GM21737 (cell line): Measurements from ENCODE around the gene ADAMTS12.

Source experiments
- ATAC-seq: cut with Tn5 transposase; IDR thresholded peaks from one replicate; pipeline ENCODE4 v1.9.1; 2021; ENCODE audit warnings: mild to moderate bottlenecking, moderate library complexity; ENCODE audit not compliant: unreplicated experiment

ADAMTS12 gene

DNA sequence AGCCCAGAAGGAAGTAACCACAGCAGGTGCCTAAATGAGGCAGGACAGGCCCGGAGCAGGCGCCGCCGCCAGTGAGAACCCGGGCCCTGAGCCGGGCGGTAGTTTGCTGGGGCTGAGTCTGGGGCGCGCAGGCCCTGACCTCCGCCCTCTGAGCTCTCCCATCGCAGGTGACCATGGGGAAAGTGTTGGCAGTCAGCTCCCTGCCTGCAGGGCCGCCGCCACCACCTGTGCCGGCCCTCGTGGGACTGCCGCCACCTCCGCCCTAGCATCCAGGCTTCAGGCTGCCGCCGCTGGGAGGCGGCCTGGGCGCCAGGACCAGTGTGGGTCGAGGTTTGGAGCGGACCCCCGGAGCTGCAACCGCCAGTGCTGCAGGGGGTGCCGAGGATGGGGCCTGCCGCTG lies 389.9 kb downstream of the ADAMTS12 start:
- ATAC-seq: no peak

DNA sequence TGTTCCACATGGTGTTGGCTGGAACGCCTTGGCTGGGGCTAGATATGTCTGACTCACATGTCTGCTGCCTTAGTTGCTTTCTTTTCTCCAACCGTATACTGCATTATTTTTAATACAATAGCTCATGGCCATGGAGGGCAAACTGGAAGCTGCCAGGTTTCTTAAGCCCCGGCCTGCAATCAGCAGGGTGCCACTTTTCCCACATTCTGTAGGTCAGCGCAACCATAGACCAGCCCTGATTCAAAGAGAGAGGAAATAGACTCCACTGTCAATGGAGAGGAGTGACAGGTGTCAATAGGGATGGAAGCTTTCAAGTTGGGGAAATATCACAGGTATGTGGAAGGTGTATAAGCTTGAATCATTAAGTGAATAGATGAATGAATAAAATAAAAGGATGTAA lies 390.5 kb downstream of the ADAMTS12 start:
- ATAC-seq: no peak

DNA sequence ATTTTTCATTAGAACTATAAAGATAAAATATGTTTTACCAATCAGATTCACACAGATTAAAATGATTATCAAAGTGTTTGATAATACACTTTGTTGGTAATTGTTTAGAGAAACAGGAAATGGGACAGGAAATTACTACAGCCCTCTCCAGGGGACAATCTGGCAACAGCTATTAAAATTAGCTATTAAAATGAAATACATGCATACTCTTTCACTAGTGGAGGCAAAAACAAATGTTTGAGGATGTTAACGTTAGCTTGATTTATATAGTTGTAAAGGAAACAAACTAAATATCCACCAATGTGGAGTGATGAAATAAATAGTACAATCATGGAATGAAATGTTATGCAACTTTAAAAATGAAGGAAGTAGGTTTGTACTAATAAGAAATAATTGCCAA lies 397.3 kb downstream of the ADAMTS12 start:
- ATAC-seq: no peak

DNA sequence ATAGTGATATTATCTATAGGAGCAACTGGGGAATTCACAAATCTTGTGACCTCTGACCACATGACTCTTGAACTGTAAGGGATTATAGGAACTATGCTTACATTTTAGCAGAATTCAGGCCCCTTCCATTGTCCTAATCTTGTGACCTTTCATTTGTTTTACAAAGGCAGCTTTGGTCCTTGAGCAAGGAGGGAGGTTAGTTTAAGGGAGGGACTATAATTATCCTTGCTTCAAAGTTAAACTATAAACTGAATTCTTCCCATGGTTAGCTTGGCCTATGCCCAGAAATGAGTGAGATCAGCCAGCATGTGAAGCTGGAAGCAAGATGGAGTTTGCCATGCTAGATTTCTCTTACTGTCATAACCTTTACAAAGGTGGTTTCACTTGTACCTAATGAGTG lies 399.8 kb downstream of the ADAMTS12 start:
- ATAC-seq: no peak

DNA sequence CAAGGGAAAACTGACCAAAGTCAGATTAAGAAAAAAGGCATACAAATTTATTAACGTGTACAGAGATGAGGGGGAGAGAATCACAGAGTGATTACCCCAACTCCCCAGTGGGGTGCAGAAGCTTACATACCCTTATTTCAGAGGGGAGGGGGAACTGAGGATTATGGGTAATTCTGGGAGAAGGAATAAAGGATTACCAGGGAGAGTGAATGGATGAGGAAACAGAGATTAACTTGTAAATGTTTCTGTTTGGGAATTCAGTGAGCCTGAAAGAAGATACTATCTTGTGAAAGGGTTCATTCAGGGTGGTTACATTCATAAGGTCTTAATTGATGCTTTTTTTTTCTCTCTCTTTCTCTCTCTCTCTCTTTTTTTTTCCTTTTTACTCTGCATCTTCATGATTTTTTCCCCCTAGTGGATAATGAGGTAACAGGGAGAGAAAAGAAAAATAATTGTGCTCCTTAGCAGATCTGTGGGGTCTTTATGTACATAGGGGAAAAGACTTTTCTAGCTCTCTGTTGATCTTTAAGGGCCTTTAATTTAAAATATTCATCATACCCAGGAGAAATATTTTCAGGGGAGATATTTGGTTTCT lies 401.6 kb downstream of the ADAMTS12 start:
- no peak for ATAC-seq

DNA sequence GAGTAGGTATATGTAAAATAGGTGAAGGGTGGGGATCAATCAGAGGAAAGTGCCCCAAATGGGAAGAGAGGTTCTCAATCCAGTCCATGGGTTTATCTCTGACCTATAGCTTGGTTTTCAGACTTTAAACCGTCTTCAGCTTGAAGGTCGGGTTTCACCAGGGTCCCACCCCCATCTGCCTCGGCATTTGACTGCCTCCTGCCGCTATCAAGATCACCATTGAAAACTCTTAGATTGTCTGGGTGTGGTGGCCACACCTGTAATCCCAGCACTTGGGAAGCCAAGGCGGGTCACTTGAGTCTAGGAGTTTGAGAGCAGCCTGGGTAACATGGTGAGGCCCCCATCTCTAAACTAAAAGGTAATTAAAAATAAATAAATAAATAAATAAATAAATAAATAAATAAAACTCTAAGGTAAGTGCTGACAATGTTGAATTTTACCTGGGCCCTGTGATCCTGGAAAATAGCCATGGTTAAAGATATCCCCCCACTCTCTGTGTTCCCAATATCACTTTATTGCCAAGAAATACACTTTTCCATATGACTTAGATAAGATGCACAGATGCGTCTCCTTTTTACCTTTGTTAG lies 402.2 kb downstream of the ADAMTS12 start:
- ATAC-seq: no peak

DNA sequence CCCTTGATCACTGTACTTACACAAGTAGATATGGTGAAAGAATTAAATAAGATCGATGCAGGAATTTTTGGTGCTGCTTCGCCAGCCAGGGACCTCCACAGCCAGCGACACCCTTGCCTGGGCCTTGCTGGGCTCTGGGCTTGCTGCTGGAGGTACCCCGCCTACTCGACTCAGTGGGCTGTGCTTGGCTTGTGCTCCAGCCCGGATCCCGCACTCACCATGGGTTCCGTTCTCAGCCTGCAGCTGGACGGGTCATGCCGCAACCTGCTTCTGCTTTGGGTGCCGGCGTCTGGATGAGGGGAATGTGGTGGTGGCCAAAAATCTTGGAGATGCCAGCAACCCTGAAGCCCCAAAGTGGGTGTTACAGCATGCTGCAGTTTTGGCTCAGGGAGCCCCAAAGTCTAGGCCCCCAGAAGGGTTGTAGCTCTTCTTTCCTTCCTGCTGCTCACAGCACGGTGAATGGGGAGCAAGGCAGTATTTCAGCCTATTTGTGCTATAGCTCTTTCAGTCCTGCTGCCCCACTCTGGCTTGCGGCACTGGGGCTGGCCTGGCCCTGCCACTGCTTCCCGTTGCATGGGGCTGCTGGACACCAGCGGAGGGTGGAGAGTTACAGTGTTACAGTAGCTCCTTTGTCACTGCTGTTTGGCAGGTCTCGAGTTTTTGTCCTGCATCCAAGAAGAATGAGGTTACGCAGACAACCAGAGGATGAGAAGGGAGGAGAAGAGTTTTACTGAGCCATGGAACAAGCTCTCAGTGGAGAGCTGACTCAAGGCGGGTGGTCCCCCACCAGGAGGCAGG lies 403.0 kb downstream of the ADAMTS12 start:
- ATAC-seq: no peak

DNA sequence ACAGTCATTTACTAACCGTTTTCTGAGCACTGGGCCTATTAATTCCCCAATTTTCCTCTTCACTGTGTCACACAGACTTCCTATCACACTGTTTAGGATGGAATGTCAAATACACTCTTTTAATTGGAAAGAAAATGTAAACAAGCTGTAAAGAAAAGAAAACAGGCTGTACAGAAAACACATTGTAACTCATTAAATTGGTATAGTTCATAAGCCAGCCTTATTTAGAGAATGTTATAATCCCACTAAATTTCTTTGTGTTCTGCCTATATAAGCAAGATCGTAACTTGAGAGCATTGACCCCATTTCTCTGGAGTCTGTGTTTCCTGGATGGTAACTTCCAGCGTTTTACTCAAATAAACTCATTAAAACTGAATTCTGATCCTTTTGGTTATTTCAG lies 404.6 kb downstream of the ADAMTS12 start:
- no peak for ATAC-seq

DNA sequence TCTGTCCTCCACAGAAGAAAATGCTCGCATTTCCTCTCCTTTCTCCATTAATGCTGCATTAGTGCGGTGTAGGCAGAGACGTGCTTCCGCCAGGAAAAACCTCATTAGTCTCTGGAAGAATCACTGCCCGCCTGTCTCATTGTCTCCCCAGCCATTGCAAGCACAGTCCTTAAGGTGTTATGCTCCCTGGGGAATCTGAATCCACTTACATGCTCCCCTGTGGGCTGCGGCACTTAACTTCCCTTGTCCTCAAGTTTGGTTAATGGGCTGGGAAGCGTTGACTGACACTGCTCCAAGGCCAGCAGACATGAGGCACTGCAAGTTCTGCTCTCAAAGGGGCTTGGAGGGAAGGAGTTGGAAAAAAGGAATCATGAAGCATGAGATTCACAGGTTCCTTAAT lies 409.5 kb downstream of the ADAMTS12 start:
- ATAC-seq: no peak

DNA sequence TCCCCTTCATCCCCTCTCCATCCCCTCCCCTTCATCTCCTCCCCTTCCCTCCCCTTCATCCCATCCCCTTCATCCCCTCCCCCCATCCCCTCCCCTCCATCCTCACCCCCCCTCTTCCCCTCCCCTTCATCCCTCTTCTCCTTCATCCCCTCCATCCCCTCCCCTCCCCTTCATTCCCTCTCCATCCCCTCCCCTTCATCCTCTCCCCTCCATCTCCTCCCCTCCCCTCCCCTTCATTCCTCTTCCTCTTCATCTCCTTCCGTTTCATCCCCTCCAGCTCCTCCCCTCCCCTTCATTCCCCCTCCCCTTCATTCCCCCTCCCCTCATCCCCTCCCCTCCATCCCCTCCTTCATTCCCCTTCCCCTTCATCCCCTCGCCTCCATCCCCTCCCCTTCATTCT lies 410.9 kb downstream of the ADAMTS12 start:
- no peak for ATAC-seq

DNA sequence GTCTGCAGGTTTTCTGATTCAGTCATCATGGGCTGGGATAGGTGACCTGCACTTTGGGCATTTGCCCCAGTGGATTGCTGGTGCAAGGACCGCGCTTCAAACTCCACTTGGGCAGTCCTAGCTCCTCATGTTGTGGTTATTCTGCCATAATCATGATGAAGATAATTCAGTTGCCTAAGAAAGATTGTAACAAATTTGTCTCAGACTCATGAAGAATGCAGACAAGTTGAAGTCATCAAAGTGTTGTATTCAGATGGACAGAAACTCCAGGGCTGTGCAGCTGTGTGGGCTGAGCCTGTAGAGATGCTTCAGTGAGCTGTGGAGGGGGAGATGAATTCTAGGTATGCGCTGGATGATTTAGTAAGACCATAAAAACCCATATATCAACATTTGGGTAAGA lies 412.5 kb downstream of the ADAMTS12 start:
- no peak for ATAC-seq

DNA sequence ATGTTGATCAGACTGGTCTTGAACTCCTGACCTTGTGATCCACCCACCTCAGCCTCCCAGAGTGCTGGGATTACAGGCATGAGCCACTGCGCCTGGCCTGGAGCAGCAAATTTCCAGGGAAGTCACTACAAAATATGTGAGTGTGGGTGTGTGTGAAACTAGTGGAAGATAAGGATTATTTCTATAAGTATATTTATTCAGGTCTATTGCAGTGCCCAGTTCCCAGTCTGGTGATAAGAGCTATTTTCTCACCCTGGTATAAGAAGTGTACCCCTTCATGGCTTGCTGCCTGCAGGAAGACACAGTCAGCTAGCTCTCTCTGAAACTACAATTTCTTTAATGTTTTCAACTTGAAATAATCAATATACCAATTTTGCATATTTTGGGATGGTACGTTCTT lies 414.0 kb downstream of the ADAMTS12 start:
- no peak for ATAC-seq

DNA sequence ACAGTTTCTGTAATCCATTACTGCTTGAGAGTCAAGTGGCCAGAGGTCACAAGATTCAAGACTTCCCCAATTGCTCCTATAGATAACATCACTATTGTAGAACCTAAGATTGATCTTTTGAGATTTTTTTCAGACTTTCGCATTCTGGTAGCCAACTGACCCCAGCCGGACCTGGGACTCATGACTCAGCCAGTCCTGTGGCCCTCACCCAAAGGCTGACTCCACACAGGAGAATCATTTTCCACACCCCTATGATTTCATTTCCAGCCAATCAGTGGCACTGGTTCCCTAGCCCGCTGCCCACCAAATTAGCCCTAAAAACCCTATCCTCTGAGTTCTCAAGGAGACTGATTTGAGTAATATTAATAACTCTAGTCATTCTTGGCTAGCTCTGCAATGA lies 414.8 kb downstream of the ADAMTS12 start:
- no peak for ATAC-seq

DNA sequence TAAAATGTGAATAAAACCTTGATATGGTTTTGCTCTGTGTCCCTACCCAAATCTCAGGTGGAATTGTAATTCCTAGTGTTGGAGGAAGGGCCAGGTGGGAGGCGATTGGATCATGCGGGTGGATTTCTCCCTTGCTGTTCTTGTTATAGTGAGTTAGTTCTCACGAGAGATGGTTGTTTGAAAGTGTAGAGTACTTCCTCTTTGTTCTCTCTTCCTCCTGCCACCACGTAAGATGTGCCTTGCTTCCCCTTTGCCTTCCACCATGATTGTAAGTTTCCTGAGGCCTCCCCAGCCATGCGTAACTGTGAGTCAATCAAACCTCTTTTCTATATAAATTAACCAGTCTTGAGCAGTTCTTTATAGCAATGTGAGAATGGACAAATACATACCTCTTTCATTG lies 416.1 kb downstream of the ADAMTS12 start:
- no peak for ATAC-seq

DNA sequence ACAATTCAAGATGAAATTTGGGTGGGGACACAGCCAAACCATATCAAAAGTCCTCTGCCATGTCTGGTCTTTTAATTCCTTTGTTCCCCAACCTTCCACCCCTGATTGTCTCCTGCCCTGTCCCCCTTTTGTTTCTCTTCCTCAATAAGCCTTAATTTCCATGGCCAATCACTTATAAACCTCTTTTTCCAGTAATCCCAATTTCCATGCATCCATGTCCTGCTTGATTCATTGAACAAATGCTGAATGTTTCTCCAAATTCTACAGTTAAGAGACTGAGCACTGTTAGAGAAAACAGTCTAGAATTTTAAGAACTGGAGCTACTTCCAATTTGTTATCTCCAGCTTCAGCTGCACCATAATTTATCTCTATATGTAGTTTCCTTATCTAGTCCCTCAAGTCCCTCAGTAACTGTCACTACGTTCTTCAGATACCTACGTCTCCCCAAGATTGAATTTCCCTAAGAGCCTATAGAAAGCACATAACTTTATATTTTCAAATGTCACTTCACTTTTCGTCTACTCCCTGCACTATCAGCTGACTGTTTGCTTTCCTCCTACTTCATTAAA lies 416.8 kb downstream of the ADAMTS12 start:
- ATAC-seq: no peak

DNA sequence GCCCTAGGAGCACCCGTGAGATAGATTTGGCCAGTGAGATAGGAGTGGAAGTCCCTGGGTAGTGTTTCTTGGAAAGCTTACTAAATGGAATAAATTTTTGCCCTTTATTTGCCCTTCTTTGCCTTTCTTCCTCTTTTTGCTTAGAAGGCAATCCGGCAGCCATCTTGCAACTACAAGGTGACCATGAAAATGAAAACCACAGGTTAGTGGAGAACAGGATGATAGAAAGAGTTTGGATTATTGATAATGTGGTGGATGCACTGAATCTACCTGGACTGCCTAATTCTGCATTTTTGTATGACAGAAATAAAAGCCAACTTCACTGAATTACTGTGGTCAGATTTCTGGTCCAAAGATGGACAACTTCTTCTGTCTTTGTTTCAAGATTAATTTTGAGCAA lies 417.8 kb downstream of the ADAMTS12 start:
- no peak for ATAC-seq
